ENCODE measurements around the gene GOLGA3. TPM values are rescaled to one million over a fixed set of nuclear protein-coding genes. Genes with fewer than 3 reads are reported as not detected.
"Not testable (repeated sequence)": the region's sequence is repeated elsewhere in the genome, so short reads cannot be mapped to it uniquely, and the experiment has no call there.

Gene GOLGA3
- total RNA-seq, 1 experiment from 2014 or later = 62.2 TPM

DNA sequence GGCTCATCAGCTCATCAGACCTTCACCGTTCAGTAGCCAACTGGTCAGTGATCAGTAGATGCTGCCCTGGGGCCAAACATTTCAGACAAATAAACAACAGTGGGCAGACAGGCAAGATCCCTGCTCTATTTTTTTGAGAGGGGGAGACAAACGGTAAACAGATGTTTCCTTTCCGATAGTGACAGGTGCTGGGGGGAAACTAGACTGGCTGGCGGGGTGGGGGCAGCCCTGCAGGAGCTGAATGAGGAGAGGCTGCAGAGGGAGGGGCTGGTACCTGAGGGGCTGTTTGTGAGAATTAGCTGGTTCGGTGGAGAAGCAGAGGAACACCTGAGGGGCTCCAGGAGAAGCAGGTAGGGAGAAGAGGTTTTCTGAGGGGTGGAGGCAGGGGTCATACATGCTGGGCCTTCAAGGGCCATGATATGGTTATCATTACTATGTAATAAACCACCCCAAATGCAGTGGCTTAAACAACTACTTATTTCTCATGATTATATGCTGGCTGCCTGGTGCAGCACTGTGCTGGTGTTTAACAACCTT lies 8.2 kb upstream of the GOLGA3 start:
- POLR2A ChIA-PET = no interaction called here
- Histone ChIP-seq H3K9me3 (no peaks in the 10 kb centered on the region), H3K4me1 (no peaks in the 10 kb centered on the region), H3K36me3 (ENCODE audit: control insufficient read depth, insufficient read depth, low read length) (no peaks in the 10 kb centered on the region), H3K27me3 (replicated peaks; ENCODE audit: control insufficient read depth, insufficient read depth, low read length) (no peaks in the 10 kb centered on the region), H3K4me3 (ENCODE audit: low read depth, low read length) (no peak overlapping the region)
- peaks cover 28% of the 10 kb centered on the region for H3K36me3 Mint-ChIP-seq (ENCODE audit: insufficient read depth, unreplicated experiment)
- no peak overlapping the region for H3K27ac Mint-ChIP-seq (ENCODE audit: unreplicated experiment)
- CTCF ChIA-PET = no interaction called here
- no peaks in the 10 kb centered on the region for H3K9me3 Mint-ChIP-seq (ENCODE audit: unreplicated experiment)
- TF ChIP-seq, protein P1, sequence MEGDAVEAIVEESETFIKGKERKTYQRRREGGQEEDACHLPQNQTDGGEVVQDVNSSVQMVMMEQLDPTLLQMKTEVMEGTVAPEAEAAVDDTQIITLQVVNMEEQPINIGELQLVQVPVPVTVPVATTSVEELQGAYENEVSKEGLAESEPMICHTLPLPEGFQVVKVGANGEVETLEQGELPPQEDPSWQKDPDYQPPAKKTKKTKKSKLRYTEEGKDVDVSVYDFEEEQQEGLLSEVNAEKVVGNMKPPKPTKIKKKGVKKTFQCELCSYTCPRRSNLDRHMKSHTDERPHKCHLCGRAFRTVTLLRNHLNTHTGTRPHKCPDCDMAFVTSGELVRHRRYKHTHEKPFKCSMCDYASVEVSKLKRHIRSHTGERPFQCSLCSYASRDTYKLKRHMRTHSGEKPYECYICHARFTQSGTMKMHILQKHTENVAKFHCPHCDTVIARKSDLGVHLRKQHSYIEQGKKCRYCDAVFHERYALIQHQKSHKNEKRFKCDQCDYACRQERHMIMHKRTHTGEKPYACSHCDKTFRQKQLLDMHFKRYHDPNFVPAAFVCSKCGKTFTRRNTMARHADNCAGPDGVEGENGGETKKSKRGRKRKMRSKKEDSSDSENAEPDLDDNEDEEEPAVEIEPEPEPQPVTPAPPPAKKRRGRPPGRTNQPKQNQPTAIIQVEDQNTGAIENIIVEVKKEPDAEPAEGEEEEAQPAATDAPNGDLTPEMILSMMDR (IDR thresholded peaks at IDR 0.05; ENCODE audit: insufficient read depth in 1 of 2, low read depth in 1 of 2, low read length in 1 of 2, severe bottlenecking in 1 of 2, unreplicated experiment in 1 of 2) = no peak
- intact Hi-C loops (cut with micrococcal nuclease; ENCODE audit: unreplicated experiment) = no loop called here
- BruUV-seq (replicated peaks) = no TSS peak
- H3K27me3 Mint-ChIP-seq (ENCODE audit: insufficient read depth, unreplicated experiment) = no peaks in the 10 kb centered on the region
- H3K4me3 Mint-ChIP-seq (ENCODE audit: unreplicated experiment) = no peak overlapping the region
- DNase-seq = no peak
- no peaks in the 10 kb centered on the region for H3K4me1 Mint-ChIP-seq (ENCODE audit: low read depth, unreplicated experiment)

DNA sequence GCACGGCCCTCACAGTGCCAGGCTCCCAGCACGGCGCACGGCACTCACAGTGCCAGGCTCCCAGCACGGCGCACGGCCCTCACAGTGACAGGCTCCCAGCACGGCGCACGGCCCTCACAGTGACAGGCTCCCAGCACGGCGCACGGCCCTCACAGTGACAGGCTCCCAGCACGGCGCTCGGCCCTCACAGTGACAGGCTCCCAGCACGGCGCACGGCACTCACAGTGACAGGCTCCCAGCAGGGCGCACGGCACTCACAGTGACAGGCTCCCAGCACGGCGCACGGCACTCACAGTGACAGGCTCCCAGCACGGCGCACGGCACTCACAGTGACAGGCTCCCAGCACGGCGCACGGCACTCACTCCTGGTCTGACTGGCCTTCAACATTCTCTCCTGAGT lies 7.6 kb upstream of the GOLGA3 start:
- H3K4me1 ChIP-seq; DNase-seq; H3K27ac Mint-ChIP-seq (ENCODE audit: unreplicated experiment); intact Hi-C loops (cut with micrococcal nuclease; ENCODE audit: unreplicated experiment); H3K36me3 ChIP-seq (ENCODE audit: control insufficient read depth, insufficient read depth, low read length); H3K4me3 ChIP-seq (ENCODE audit: low read depth, low read length); BruUV-seq (replicated peaks); H3K4me3 Mint-ChIP-seq (ENCODE audit: unreplicated experiment); H3K4me1 Mint-ChIP-seq (ENCODE audit: low read depth, unreplicated experiment); H3K9me3 ChIP-seq; H3K9me3 Mint-ChIP-seq (ENCODE audit: unreplicated experiment); H3K27me3 Mint-ChIP-seq (ENCODE audit: insufficient read depth, unreplicated experiment); POLR2A ChIA-PET; H3K27me3 ChIP-seq (replicated peaks; ENCODE audit: control insufficient read depth, insufficient read depth, low read length); CTCF ChIA-PET: not testable (repeated sequence)
- H3K36me3 Mint-ChIP-seq (ENCODE audit: insufficient read depth, unreplicated experiment) = peaks cover 24% of the 10 kb centered on the region

DNA sequence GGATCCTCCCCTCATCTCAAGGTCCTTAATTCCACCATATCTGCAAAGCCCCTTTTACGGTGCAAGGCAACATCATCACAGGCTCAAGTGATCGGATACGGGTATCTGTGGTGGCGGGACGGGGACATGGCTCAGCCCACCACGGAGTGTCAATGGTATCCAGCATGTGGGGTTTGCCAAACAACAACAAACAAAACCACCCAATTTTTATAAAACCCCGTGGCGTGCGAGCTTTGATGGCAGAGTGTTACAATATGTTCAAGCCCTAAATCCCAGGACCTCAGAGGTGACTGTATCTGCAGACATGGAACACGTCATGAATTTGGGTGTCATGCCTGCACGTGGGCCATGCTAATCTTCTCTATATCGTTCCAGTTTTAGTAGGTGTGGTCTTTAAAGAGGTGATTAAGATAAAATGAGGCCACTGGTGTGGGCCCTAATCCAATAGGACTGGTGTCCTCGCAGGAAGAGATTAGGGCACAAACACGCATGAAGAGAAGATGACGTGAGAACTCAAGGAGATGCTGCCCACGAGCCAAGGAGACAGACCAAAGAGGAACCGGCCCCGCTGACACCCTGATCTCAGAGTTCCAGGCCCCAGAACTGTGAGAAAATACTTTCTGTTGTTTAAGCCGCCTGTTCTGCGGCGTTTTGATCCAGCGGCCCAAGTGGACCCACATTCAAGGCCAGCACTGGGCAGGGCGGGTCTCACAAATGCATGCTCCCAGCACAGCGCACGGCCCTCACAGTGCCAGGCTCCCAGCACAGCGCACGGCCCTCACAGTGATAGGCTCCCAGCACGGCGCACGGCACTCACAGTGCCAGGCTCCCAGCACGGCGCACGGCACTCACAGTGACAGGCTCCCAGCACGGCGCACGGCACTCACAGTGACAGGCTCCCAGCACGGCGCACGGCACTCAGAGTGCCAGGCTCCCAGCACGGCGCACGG lies 6.7 kb upstream of the GOLGA3 start:
- Mint-ChIP-seq H3K27me3 (ENCODE audit: insufficient read depth, unreplicated experiment) (no peaks in the 10 kb centered on the region), H3K4me1 (ENCODE audit: low read depth, unreplicated experiment) (no peaks in the 10 kb centered on the region), H3K27ac (ENCODE audit: unreplicated experiment) (no peak overlapping the region), H3K4me3 (ENCODE audit: unreplicated experiment) (no peak overlapping the region), H3K36me3 (ENCODE audit: insufficient read depth, unreplicated experiment) (peaks cover 27% of the 10 kb centered on the region), H3K9me3 (ENCODE audit: unreplicated experiment) (no peaks in the 10 kb centered on the region)
- BruUV-seq (replicated peaks) = no TSS peak
- no peaks in the 10 kb centered on the region for H3K9me3 ChIP-seq
- H3K27me3 ChIP-seq (replicated peaks; ENCODE audit: control insufficient read depth, insufficient read depth, low read length) = no peaks in the 10 kb centered on the region
- intact Hi-C loops (cut with micrococcal nuclease; ENCODE audit: unreplicated experiment) = no loop called here
- DNase-seq = no peak
- ChIA-PET CTCF (no interaction called here), POLR2A (no interaction called here)
- H3K4me1 ChIP-seq = no peaks in the 10 kb centered on the region
- no peak overlapping the region for H3K4me3 ChIP-seq (ENCODE audit: low read depth, low read length)
- TF ChIP-seq, protein P1 (IDR thresholded peaks at IDR 0.05; ENCODE audit: insufficient read depth in 1 of 2, low read depth in 1 of 2, low read length in 1 of 2, severe bottlenecking in 1 of 2, unreplicated experiment in 1 of 2) = no peak
- H3K36me3 ChIP-seq (ENCODE audit: control insufficient read depth, insufficient read depth, low read length) = no peaks in the 10 kb centered on the region
